Activated CD4-positive, alpha-beta T cell treated with anti-CD3 and anti-CD28 coated beads for 1 hour (primary cell): ENCODE results near the gene MBD6.
"Not testable (repeated sequence)": the region's sequence is repeated elsewhere in the genome, so short reads cannot be mapped to it uniquely, and the experiment has no call there.

Experiments used
- DNase-seq: peaks from one replicate; pipeline ENCODE4 v3.0.0-alpha.2; 2020

MBD6 gene

GRCh38 chr12:57549909-57550640 is 27.5 kb downstream of the MBD6 start, which contains the start of gene KIF5A:
Gene KIF5A (plus strand): TSS chr12:57550044. CDS start chr12:57550272, 228 bp downstream.
- DNase-seq: peak; percentile 25

- DNase-seq: no peak
These were observed 28.3 kb downstream of the MBD6 start for GRCh38 chr12:57550641-57551549.

- DNase-seq: no peak
These were observed 29.1 kb downstream of the MBD6 start for GRCh38 chr12:57551637-57552305.

- DNase-seq: no peak
These were observed 29.7 kb downstream of the MBD6 start for GRCh38 chr12:57552306-57552651.

- DNase-seq: no peak
These were observed 30.2 kb downstream of the MBD6 start for GRCh38 chr12:57552835-57553313.

GRCh38 chr12:57553343-57554202 is 30.9 kb downstream of the MBD6 start:
- DNase-seq: no peak

- DNase-seq: no peak
These were observed 31.8 kb downstream of the MBD6 start for GRCh38 chr12:57554453-57554852.

- no peak for DNase-seq
These were observed 32.3 kb downstream of the MBD6 start for GRCh38 chr12:57554897-57555296.

GRCh38 chr12:57558864-57559263 is 36.2 kb downstream of the MBD6 start:
- DNase-seq: no peak

- DNase-seq: no peak
These were observed 37.9 kb downstream of the MBD6 start for GRCh38 chr12:57560516-57560915.

GRCh38 chr12:57561117-57561516 is 38.5 kb downstream of the MBD6 start:
- DNase-seq: not testable (repeated sequence)

GRCh38 chr12:57563358-57563757 is 40.7 kb downstream of the MBD6 start:
- DNase-seq: no peak

GRCh38 chr12:57564178-57564740 is 41.6 kb downstream of the MBD6 start:
- no peak for DNase-seq

- no peak for DNase-seq
These were observed 46.2 kb downstream of the MBD6 start for GRCh38 chr12:57568838-57569237.

- DNase-seq: no peak
These were observed 47.2 kb downstream of the MBD6 start for GRCh38 chr12:57569858-57570257.

GRCh38 chr12:57570438-57570837 is 47.8 kb downstream of the MBD6 start:
- DNase-seq: not testable (repeated sequence)

GRCh38 chr12:57571926-57572762 is 49.5 kb downstream of the MBD6 start:
- DNase-seq: no peak

GRCh38 chr12:57574795-57575194 is 52.2 kb downstream of the MBD6 start:
- no peak for DNase-seq

- no peak for DNase-seq
These were observed 53.4 kb downstream of the MBD6 start for GRCh38 chr12:57575771-57576612.

GRCh38 chr12:57576613-57577160 is 54.1 kb downstream of the MBD6 start:
- DNase-seq: no peak
